HG03378 (cell line): ENCODE measurements around the gene GLUL.
"Not testable (repeated sequence)": the region's sequence is repeated elsewhere in the genome, so short reads cannot be mapped to it uniquely, and the experiment has no call there.

Experiments used
- ATAC-seq: cut with Tn5 transposase; IDR thresholded peaks from one replicate; pipeline ENCODE4 v1.9.1; 2021; ENCODE audit warnings: mild to moderate bottlenecking, moderate library complexity; ENCODE audit not compliant: unreplicated experiment

Gene GLUL

DNA sequence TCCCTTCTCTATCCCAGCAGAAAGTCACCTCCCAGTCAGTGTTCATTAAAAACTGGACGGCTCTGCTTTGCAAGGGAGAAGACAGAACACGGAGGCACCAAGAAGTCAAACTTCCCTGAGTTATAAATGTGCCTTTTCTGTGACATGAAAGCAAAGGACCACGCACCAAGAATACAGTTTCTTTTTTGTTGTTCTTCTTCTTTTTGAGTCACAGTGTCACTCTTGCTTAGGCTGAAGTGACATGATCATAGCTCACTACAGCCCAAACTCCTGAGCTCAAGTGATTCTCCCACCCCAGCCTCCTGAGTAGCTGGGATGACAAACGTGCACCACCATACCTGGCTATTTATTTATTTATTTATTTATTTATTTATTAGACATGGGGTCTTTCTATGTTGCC lies 22.7 kb downstream of the GLUL start:
- no peak for ATAC-seq

DNA sequence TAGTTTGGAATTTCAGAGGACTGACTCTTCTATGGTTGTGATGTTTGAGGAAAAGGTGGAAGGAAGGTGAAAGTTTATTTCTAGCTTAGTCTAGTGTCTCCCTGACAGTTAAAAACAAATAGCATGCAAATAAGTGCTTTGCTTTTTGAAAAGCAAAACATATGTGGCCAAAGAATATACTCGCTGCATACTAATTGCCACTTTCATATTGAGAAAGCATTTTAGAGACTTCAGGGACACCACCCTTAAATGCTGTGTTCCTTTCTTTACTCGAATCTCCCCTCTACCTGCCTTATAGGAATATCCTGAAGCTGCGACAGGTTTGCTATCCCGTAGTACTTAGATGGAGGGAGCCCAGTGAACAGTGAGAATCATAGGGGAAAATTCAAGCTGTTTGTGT lies 23.2 kb downstream of the GLUL start:
- no peak for ATAC-seq

DNA sequence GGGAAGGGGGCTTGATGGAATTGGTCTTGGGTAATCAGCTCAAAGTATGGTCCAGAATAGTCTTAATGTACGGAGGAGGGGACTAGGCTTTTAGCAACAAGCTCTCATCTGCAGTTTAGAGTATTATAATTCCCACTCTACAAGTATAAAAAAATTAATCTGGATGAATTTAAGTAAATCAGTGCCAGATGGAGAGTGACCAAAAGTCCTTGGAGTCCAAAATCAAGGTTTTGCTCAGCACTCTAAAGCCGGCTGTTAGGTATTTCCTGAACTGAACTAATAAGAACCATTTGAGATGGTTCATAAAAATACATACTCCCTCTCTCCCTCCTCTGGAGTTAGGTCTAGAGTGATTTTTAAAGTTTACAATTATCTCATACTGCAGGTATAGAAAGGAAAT lies 23.7 kb downstream of the GLUL start:
- no peak for ATAC-seq

DNA sequence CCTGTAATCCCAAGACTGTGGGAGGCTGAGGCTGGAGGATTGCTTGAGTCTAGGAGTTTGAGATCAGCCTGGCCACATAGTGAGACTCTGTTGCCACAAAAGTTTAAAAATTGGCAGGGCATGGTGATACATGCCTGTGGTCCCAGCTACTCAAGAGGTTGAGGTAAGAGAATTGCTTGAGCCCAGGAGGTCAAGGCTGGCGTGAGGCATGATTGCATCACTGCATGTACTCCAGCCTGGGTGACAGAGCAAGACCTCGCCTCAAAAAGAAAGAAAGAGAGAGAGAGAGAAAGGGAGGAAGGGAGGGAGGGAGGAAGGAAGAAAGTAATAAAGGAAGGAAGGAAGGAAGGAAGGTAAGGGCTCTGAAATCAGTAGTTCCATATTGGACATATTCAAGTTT lies 25.0 kb downstream of the GLUL start:
- ATAC-seq: no peak

DNA sequence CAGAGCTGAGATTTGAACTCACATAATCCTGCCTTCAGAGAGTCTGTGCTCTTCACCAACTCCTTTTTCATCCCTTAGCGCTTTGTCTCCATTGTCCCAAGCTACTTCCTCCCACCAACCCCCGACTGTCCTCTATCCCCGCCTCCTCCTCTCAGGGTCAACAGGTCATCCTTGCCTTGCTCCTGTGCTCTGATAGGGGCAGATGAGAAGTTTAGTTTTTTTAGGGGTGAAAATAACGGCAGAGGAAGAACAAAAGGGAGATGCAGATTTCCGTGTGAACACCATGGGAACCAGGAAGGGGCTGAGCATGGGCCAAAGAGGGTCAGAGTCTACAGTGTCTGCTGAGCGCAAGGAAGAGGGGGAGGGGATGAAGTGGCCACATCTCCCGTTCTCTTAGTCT lies 31.9 kb downstream of the GLUL start:
- no peak for ATAC-seq

DNA sequence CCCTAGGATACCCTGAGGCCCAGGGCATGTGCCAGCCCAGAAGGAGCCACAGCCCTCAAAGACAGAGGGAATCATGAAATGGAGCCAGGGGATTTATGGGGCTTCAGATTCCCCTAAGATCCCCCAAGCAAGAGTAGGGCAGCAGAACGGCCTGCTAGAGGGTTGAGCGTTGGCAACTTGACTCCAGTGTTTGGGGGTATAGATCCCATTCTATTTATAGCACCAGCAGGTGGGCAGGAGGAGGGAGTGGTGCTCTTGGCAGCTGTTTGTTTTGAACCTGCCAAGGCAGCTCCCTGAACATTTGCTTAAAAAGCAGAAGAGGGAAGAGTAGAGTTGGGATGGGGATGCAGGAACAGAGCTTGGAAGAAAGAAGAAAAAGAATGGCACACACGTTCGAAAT lies 33.7 kb downstream of the GLUL start:
- ATAC-seq: no peak

DNA sequence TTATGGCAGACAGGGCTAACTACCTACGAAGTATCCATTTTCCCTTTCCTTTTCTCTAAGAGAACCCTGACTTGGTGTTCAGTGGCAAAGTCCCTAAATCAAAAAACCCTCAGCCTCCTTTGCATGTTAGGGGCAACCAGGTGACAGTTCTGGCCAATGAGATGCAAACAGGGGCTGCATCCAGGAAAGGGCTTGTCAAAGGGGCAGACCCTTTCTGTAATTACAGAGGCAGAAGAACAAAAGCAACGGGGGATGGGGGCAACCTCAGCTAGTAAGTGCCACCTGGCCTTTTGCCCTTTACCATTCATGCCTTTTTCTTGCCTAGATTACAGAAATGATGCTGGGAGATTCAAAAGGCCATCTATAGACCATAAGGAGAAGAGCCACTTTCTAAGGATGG lies 34.4 kb downstream of the GLUL start:
- no peak for ATAC-seq

DNA sequence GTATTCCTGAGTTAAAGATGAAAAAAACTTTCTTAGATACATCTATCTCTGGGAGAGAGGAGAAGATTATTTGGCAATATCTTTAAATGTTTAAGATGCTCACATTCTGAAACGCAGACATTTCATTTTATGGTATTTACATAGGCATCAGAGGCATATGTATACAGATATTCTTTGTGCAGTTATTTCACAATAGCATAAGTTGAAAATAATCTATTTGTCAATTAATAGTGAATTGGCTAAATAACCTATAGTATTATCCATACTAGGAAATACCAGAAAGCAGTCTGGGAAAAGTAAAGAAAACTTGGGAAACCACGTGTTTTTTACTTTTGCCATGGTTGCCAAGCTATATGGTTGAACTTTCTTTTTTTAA lies 35.9 kb downstream of the GLUL start:
- ATAC-seq: no peak

DNA sequence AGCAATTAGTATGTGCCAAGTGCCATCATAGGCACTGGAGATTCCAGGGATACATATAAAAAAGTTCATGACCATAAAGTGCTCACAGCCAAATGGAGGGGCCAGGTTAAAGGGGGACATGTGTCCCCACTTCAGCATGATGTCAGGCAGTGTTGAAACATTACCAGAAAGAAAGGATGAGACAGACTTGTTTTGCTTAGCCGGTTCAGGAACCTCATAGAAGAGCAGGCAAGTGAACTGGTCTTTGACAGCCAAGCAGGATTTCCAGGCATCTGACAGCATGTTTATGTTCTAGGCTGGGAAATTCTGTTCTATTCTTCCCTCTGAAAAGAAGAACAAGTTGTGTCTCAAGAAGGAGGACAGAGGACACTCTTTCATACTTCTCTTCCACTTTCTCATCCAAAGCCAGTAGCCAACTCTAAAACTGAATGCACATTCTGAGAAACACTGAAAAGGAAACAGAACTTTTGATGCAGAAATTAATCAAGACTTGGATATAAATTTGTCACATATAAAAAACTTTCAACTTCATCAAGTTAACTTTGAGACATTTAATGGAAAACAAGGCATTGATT lies 39.7 kb downstream of the GLUL start:
- no peak for ATAC-seq

DNA sequence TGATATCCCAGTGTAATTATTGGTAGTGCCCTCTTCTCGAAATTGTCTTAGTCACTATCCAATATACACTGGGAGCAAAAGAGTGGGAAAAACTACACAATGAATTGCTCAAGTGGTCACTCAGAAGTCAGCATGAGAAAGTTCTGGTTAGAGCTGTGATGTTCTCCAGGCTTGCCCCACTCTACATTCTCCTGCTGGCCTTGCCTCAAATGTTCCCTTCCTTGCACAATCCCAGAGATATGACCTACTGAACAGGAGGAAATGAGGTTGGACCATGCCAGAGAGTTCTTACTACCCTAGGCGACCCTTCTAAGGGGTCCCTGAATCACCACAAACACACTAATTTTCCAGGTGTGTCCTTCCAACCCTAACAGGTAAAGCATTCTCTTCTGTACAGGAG lies 40.8 kb downstream of the GLUL start:
- ATAC-seq: no peak

DNA sequence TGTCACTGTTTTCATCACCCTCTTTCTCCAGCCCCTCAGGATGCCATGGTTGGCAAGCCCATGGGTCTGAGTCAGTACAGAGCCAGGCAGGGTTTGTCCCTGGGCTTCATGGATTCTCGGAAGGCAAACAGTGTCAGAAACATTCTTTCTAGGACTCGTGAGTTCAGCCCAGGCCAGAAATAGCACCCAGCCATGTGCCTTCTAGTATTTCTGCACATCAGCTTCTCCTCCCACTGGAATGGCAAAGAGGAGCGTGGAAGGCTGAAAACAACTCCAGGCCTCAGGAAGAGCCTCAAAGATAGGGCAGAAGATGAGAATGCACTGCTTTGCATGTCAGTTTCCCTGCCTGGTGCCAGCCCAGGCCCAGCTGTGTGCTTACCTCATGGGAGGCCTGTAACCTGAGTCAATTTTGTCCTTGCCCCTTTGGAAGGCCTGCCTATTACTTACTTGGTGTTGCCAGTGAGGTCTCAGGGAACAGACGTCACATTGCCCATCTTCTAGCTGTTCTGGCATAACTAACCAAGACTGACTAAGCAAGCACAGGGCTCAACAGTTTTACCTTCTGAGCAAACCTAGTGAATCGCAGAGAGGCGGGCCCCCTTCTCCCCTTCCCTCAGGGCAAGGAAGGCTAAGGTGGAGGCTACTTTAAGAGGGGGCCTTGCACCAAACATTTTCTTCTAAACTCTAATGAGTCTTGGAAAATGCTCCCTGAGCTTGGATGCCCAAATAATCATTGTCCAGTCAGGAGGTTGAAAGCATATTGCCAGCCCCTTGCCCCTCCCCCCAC lies 42.4 kb downstream of the GLUL start:
- no peak for ATAC-seq

DNA sequence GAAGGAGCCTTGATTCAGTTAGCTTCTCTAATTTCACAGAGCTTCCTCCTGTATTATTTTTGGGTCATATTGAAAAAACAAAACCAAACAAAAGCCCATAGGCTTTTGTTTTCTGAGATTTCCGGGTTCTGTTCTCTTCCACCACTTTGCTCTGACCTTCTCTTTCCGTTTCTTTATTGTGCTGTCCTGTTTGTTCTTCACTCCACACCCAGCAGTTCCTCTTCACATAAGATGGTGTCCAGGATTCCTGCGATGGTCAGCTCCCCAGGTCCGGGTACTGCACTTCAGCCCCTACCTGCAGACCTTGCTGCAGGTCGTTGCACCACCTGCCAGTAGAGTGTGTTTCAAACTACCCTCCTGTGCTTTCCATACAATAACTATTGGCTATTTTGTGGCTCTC lies 44.6 kb downstream of the GLUL start:
- no peak for ATAC-seq

DNA sequence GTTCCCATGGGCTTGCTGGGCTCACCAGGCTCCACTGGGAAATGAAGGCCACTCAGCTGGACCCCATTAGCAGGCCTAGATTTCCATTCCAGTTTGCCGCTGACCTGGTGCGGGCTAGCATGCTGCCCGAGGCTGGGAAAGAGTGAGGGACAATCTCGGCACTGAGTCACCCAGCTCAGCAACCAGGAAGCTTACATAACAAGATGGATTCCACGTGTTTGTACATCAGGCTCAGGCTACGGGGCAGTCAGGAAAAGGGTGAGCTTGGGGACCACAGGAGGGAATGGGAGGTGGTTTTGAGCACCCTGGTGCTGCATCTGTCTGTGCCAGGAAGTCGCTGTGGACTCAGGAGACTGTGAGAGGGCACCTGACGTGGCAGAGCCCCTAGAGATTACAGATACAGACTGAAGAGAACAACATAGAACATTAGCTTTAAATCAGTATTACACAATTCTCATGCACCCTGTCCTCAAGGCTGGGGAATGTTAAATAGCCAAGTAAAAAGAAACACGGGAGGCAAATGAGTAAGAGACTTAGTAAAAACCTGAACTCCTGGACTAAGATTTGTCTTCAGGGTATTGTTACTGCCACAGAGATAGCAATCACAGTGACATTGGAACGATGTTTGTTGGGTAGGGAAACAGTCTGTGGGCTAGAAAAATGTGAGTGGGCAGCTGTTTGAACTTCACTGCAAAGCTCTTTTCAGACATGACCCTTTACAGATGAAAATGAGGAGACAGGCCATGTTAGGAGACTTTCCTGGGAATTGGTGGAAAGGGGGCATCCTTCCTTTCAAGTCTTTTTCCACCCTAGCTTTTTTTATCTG lies 51.1 kb downstream of the GLUL start:
- no peak for ATAC-seq

DNA sequence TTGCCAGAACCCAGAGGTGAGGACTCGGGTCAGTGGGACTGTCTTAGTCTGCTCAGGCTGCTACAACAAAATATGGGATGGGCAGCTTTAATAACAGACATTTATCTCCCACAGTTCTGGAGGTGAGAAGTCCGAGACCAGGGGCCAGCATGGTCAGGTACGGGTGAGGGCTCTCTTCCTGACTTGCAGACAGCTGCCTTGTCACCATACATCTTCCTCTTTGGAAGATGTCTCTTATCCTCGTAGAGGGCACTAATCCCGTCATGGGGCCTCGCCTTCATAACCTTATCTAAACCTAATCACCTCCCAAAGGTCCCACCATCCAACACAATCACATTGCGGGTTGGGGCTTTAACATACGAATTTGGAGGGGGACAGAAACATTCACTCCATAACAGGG lies 51.9 kb downstream of the GLUL start:
- ATAC-seq: no peak

DNA sequence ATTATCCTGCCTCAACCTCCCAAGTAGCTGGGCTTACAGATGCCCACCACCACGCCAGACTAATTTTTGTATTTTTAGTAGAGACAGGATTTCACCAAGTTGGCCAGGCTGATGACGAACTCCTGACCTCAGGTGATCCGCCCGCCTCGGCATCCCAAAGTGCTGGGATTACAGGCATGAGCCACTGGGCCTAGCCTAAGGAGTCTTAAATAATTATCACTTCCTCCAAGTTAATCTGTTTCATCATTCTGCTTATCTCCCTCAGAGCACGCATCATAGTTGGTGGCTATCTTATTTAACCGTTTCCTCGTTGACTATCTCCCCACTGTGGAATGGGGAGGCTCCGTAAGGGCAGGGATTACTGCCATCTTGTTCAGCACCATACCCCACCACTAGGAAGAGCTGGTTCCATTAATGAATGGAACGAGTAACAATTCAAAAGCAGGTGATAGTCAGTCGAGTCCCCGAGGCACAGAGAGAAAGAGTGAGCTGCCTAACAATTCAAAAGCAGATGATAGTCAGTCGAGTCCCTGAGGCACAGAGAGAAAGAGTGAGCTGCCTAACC lies 52.7 kb downstream of the GLUL start:
- no peak for ATAC-seq

DNA sequence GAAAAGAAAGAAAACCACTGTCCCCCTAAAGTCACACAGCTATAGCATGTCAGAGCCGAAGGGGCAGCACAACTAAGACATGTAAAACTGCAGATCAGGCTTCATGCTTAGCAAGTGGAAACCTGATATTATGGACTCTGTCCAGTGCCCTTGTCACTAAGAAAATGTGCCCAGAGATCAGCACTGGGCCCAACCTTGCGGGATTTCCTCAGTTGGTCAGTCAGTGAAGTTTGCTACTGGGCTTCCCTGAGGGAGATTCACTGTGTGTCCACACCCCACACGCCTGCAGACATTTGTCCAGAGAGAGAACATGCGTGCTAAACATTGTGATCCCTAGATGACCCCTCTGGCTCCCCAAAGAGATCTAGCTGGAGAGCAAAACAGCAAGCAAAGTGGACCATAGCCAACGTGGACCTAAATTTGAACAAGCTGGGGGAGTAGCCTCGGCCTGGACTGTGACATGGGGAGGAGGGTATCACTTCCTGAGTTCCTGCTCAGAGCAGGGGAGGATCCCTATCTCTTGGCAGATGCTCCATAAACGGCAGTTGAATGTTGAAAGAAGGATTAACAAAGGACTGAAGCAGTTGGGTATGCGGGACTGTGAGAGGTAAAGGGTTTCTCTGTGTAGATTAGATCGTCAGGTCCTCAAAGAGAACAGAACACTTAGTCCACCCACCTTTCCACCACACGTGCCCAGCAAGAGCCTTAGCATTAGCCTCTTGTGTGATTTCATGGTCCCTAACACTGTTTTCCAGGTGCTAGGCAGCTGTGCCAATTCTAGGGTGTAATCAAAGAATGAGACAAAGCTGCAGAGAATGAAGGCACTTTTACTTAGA lies 53.6 kb downstream of the GLUL start:
- ATAC-seq: no peak

DNA sequence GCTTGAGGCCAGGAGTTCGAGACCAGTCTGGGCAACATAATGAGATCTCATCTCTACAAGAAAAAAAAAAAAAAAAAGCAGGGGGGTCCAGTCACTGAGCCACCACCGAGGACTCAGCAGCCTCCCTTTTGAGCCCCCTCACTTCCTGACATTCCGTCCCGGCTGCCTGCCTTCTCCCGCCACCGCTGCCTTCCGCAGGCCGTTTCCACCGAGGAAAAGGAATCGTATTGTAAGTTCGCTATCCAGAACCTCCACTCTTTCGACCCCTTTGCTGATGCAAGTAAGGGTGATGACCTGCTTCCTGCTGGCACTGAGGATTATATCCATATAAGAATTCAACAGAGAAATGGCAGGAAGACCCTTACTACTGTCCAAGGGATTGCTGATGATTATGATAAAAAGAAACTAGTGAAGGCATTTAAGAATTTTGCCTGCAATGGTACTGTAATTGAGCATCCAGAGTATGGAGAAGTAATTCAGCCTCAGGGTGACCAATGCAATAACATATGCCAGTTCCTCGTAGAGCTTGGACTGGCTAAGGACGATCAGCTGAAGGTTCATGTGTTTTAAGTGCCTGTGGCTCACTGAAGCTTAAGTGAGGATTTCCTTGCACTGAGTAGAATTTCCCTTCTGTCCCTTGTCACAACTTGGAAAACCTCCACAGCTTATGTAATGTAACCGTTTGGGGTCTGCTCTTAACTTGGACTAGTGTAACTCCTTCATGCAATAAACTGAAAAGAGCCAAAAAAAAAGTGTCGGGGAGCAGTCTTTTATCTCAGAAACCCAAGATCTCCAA lies 55.6 kb downstream of the GLUL start:
- no peak for ATAC-seq

DNA sequence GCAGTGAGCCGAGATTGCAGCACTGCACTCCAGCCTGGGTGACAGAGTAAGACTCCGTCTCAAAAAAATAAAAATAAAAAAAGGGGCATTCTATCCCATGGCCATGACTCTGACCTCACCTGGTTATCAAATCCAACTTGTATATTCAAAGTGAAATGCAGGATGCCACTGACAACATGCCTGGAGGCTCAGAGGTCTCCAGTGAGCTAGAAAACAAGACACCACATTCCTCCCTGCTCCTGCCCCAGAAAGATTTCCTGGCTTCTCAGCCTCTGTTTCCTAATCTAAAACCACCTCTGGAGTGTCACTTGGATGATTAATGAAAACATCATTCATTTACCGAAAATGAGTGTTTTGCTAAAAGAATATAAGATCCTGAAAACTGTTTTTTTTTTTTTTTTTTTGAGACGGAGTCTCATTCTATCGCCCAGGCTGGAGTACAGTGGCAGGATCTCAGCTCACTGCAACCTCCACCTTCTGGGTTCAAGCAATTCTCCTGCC lies 58.5 kb downstream of the GLUL start:
- ATAC-seq: not testable (repeated sequence)

DNA sequence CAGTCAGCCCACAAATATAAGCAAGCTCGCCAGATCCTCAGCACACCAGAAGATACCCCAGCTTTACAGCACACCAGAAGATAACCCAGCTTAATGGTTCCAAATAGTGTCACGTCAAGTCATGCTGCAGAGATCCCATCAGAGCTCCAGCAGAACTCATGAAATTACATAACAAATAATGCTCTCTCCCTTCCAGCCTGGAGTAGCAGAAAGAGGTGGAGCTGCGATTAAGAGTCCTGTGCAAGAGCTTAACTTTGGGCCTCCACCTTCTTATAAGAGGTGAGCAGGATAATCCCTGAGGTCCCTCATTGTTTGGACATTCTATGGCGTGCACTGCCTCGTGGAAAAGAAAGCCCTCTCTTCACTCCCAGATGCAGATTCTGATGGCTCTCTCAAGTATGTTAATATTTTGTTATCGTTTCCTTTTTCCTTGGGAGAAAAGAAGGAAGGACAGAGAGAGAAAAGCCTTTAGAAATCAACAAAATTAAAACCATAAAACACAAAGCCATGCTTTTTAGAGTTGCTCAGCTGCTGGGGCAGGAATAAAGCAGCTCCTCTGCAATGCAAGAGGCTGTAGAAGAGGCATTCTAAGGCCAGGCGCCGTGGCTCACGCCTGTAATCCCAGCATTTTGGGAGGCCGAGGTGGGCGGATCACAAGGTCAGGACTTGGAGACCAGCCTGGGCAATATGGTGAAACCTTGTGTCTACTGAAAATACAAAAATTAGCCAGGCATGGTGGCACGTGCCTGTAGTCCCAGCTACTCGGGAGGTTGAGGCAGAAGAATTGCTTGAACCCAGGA lies 59.1 kb downstream of the GLUL start:
- ATAC-seq: no peak
